NCI-H2227 (cell line): ENCODE data around the gene STRADA.

Experiments used
- DNase-seq: peaks from one replicate; lab custom pipeline; 2025; ENCODE audit not compliant: unreplicated experiment; lab: John Stamatoyannopoulos, UW

STRADA gene

GRCh38 chr17:63701868-63702720, 39.5 kb downstream of the STRADA start:
- DNase-seq: no peak

GRCh38 chr17:63701456-63701820, 40.2 kb downstream of the STRADA start:
- no peak for DNase-seq

- peak; percentile 60 for DNase-seq
Measured at GRCh38 chr17:63700528-63701455, 40.8 kb downstream of the STRADA start.

- peak; percentile 88 for DNase-seq
Measured at GRCh38 chr17:63699638-63700527, 41.7 kb downstream of the STRADA start, which contains the start of gene LIMD2. Gene LIMD2 (minus strand): TSS chr17:63700125. CDS start chr17:63699298, 827 bp downstream.

GRCh38 chr17:63698886-63699637, 42.5 kb downstream of the STRADA start:
- peak; percentile 59 for DNase-seq

- DNase-seq: no peak
Measured at GRCh38 chr17:63698381-63698885, 43.2 kb downstream of the STRADA start.

- DNase-seq: peak; percentile 44
Measured at GRCh38 chr17:63697341-63698286, 44.0 kb downstream of the STRADA start.

- DNase-seq: peak; percentile 30
Measured at GRCh38 chr17:63696381-63696961, 45.1 kb downstream of the STRADA start.

GRCh38 chr17:63695889-63696288, 45.7 kb downstream of the STRADA start:
- DNase-seq: no peak

GRCh38 chr17:63694950-63695773, 46.4 kb downstream of the STRADA start:
- no peak for DNase-seq

GRCh38 chr17:63694229-63694949, 47.2 kb downstream of the STRADA start:
- DNase-seq: peak; percentile 57

- no peak for DNase-seq
Measured at GRCh38 chr17:63693411-63694113, 48.0 kb downstream of the STRADA start.

- no peak for DNase-seq
Measured at GRCh38 chr17:63692195-63692816, 49.3 kb downstream of the STRADA start.

- DNase-seq: no peak
Measured at GRCh38 chr17:63689479-63689878, 52.1 kb downstream of the STRADA start.

- DNase-seq: no peak
Measured at GRCh38 chr17:63688396-63689020, 53.1 kb downstream of the STRADA start.
